PC-9 (cell line): ENCODE data around the gene RIMBP2.

Experiments
- EZH2 ChIP-seq: fragments of 200-600 bp; sonication (generic); IDR thresholded peaks from 2 replicates; pipeline ENCODE4 v1.8.0; 2017; ENCODE audit warnings: antibody characterized with exemption, low read depth
- TF ChIP-seq, protein P1 (sequence below): fragments of 200-600 bp; sonication (generic); conservative IDR thresholded peaks from 2 replicates; pipeline ENCODE4 v1.6.1; 2017; ENCODE audit warnings: mixed run types, antibody characterized with exemption, mild to moderate bottlenecking, moderate library complexity

DNA sequence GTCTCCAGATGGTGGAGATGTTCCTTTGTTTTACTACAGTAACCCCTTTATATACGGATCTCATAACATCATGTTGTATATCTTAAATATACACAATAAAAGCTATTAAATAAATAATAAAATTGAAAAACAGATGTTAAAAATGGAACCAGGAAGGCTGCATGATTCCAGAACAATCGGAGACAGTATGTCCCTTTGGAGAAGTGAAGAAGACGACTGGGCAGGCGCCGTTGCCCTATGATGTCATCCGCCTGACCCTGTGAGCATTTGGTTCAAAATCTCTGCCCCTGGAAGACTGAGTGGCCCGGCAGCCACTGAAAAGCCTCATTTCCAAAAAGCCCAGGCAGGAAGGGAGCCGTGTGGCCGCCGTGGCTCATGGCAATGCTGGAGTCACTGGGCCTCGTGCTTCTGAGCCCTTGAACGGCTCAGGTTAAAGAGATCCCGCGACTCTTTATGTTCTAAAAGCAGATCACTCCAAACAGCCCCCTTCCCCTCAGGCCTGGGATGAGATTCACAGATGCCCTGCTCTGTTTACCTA lies 30.8 kb downstream of the RIMBP2 start:
- TF ChIP-seq, protein P1, sequence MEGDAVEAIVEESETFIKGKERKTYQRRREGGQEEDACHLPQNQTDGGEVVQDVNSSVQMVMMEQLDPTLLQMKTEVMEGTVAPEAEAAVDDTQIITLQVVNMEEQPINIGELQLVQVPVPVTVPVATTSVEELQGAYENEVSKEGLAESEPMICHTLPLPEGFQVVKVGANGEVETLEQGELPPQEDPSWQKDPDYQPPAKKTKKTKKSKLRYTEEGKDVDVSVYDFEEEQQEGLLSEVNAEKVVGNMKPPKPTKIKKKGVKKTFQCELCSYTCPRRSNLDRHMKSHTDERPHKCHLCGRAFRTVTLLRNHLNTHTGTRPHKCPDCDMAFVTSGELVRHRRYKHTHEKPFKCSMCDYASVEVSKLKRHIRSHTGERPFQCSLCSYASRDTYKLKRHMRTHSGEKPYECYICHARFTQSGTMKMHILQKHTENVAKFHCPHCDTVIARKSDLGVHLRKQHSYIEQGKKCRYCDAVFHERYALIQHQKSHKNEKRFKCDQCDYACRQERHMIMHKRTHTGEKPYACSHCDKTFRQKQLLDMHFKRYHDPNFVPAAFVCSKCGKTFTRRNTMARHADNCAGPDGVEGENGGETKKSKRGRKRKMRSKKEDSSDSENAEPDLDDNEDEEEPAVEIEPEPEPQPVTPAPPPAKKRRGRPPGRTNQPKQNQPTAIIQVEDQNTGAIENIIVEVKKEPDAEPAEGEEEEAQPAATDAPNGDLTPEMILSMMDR = no peak
- no peak for TF ChIP-seq EZH2
